AG09309 (cell line): ENCODE data around the gene WDFY4.

Source experiments
- DNase-seq: peaks from one replicate; pipeline ENCODE4 v3.0.0-alpha.2; 2010; ENCODE audit warnings: low read depth
- H3K4me3 ChIP-seq: 2 replicates; pipeline ENCODE4 v1.5.1; 2011; ENCODE audit warnings: mild to moderate bottlenecking, low read depth, low read length, moderate library complexity; ENCODE audit not compliant: control insufficient read depth
- TF ChIP-seq, protein P1 (sequence below): IDR thresholded peaks from 2 replicates; pipeline ENCODE4 v1.5.1; 2011; ENCODE audit warnings: mild to moderate bottlenecking, low read depth, low read length, inconsistent platforms; ENCODE audit not compliant: insufficient read depth, control insufficient read depth; ENCODE audit errors: missing control alignments

The WDFY4 gene

GRCh38 chr10:48999346-48999745, 314.7 kb downstream of the WDFY4 start:
- no peak for DNase-seq
- TF ChIP-seq, protein P1, sequence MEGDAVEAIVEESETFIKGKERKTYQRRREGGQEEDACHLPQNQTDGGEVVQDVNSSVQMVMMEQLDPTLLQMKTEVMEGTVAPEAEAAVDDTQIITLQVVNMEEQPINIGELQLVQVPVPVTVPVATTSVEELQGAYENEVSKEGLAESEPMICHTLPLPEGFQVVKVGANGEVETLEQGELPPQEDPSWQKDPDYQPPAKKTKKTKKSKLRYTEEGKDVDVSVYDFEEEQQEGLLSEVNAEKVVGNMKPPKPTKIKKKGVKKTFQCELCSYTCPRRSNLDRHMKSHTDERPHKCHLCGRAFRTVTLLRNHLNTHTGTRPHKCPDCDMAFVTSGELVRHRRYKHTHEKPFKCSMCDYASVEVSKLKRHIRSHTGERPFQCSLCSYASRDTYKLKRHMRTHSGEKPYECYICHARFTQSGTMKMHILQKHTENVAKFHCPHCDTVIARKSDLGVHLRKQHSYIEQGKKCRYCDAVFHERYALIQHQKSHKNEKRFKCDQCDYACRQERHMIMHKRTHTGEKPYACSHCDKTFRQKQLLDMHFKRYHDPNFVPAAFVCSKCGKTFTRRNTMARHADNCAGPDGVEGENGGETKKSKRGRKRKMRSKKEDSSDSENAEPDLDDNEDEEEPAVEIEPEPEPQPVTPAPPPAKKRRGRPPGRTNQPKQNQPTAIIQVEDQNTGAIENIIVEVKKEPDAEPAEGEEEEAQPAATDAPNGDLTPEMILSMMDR, result no peak

DNA sequence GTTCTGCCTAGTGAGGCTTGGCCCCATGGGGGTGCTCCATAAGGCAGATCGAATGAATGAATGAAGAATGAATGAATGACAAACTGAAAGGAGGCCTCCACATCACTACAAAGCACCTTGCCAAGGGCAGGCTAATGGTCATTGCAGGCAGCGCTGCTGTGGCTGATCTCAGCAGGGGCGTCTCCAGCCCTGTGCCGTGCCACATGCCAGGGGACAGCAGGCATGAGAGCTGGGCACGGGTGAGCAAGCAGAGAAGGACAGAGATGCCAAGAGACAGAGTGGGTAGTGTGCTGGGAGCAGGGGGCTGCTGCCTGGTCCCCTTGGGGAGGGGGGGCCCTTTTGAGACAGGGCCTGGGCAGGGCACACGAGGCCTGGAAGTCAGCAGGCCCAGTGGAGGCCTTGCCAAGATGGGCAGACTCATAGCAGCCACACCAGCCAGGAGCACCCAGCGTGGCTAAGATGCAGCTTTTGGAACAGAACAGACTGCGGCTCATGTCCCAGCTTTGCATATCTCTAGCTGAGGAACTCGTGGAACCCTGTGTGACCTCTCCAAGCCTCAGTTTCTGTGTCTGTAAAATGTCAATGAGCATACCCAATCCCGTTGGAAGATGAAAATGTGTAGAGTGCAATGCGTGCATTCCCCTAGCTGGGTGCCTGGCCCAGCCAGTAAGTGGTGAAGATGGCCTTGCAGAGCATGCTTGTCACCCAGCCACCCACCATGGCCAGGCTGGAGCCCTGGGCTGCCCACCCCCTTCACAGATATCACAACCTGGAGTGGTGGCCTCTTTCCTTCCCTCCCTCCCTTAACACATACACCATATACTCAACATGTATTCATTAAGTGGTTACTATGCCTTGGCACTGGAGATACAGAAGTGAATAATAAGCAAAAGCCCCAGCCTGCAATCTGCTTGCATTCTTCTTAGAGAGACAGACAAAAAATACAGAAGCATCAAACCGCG, 316.0 kb downstream of the WDFY4 start:
- H3K4me3 ChIP-seq, result no peak overlapping the region
- TF ChIP-seq, protein P1, result no peak
- no peak for DNase-seq

More at GRCh38 chr10:48999346-48999745, 314.7 kb downstream of the WDFY4 start:
- no peak overlapping the region for H3K4me3 ChIP-seq

- no peak for DNase-seq
- no peak overlapping the region for H3K4me3 ChIP-seq
- TF ChIP-seq, protein P1, result peak; percentile 20
Measured at GRCh38 chr10:49001402-49001801, 316.7 kb downstream of the WDFY4 start.

GRCh38 chr10:49001870-49002672, 317.4 kb downstream of the WDFY4 start:
- H3K4me3 ChIP-seq, result no peak overlapping the region
- TF ChIP-seq, protein P1, result no peak
- DNase-seq, result no peak

GRCh38 chr10:49005270-49005669, 320.6 kb downstream of the WDFY4 start:
- TF ChIP-seq, protein P1, result no peak
- no peak for DNase-seq
- H3K4me3 ChIP-seq, result no peak overlapping the region

GRCh38 chr10:49007129-49007528, 322.5 kb downstream of the WDFY4 start:
- DNase-seq, result no peak
- H3K4me3 ChIP-seq, result no peak overlapping the region
- TF ChIP-seq, protein P1, result no peak
